Hippocampal formation (tissue), 2 donors: Measurements from ENCODE around the gene MSI2.
A peak's percentile ranks its signal among the peaks of the same experiment; 100 is the strongest.

Source experiments
- DNase-seq, 2 donors: peaks; one replicate each; lab custom pipeline; 2025; lab: John Stamatoyannopoulos, UW

Gene MSI2

DNA sequence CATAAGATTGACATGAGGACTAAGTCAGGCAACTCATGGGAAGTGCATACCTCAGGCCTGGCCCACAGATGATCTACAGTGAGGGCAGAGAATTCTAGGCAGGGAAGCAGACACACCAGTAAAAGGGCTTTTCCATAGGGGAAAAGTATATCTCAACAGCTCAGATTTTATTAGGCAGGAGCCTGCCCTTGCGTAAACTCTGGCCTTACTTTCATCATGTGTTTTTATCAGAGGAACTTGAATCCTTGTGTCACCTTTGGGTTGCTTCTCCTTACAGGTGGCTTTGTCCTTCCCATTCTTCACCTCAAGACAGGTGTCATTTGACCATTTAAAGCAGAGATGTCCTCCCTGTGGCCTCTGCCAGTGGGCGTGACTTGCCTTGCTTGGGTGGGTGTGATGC, 138.1 kb downstream of the MSI2 start:
- DNase-seq: no peak

DNA sequence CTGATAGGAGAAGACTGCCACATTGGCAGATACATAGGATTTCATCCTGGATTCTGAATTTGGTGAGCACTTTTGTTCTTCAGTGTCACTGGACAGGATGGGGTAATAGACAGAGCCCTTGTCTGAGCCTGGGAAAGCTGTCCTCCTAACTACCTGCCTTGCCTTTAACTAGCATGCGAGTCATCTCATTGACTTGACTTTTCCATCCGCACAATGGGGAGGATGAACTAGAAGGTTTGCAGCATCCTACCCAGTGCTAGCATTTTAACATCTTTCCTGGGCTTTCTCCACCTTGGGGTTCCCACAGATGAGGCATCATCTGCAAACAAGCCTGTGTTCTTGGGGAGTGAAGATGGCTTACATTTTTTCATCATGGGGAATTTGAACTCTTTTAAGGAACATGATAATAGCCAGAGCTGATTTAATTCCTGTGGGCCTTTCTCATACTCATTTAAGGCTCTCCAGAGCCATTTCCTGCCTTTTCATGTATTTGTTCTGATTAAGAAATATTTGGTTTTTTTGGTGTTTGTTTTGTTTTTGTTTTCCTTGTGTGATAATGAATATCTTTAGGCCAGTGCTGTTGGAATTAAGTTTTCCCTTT, 139.5 kb downstream of the MSI2 start:
- no peak for DNase-seq

- no peak for DNase-seq
These were observed 140.2 kb downstream of the MSI2 start for GRCh38 chr17:57396511-57396921.

DNA sequence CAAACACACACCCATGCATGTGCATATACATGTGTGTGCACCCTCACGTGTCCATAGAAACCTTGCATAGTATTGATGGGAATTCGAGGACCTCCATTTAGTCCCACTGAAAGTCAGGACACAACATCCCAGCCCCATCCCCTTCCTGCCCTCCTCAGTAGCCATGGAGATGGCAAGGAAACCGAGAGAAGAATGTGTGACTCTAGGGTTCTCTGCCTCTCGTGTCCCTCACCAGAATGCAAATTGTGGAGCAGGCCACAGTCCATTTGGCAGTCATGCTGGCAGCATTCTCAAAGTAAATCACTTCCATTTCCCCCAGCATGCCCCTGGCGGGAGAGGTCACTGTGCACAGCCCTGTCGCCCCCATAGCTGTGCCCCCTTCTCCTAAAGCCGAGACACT, 141.1 kb downstream of the MSI2 start:
- DNase-seq: peak in 1 of 2 donors; percentile 44

- no peak for DNase-seq
These were observed 143.4 kb downstream of the MSI2 start for GRCh38 chr17:57399690-57400089.

DNA sequence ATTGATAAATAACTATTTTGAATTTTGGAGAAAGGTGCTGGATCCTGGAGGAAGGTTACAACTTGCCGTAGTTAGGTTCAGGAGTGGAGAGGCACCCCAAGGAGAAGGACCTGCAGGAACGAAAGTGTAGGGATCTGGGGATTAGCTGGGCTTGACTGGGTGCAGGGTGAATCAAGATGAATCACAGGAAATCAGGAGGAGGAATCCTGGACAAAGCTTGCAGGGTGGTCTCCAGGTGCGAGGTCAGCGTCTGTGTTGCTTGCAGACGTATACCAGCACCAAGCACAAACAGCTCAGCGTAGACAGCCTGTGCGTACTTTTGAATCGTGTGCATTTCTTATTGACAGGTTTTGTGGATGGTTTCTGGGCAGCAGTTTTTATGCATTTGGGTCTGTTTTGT, 144.3 kb downstream of the MSI2 start:
- DNase-seq: no peak

GRCh38 chr17:57401556-57402488, 145.5 kb downstream of the MSI2 start:
- DNase-seq: no peak

- DNase-seq: no peak
These were observed 146.4 kb downstream of the MSI2 start for GRCh38 chr17:57402681-57403180.

DNA sequence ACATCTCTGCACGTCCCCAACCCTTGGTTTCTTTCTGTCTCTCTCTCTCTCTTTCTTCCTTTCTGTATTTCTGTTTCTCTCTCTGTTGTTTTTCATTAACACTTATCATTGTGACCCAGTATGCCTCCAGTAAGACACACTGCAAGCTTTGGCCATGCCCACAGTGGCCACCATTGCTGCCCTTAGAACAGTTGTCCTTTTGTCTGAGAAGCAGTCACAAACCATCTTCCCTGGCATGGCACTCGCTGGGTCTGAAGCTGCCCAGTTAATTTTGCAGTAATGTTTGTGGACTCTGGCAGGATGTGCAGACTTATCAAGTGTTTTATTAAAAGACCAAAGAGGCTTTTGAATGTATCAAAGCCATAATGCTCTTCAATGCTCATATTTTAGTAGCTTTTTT, 146.9 kb downstream of the MSI2 start:
- DNase-seq: peak; percentile 50 to 69

GRCh38 chr17:57404073-57404472, 147.8 kb downstream of the MSI2 start:
- no peak for DNase-seq

DNA sequence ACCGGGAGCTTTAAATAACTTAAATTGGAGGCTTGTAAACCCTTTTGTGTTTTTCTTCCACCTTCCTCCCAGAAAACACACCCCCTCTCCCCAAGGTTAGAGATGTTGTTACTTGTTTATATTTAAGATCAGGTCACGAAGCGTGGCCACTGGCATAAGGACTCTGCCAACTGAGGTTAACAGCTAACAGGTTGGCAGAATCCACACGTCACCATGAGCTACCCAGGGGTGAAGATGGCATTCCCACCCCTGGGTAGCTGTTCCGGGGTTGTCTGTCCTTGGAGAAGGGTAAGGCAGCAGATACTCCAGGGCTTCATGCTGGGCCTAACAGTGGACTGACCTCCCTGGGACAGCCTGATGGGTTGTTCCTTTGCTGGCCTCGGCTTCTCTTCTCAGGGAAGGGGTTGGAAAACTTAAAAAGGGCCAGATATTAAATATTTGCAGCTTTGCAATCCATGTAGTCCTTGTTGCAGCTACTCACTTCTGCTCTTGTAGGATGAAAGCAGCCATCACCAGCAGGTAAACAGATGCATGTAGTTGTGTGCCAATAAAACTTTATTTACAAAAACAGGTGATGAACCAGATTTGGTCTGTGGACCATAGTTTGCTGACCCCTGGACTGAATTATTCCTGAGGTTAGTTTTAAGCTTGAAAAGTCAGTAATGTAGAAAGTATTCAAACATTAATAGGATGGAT, 148.6 kb downstream of the MSI2 start:
- no peak for DNase-seq

GRCh38 chr17:57405491-57406072, 149.3 kb downstream of the MSI2 start:
- no peak for DNase-seq

DNA sequence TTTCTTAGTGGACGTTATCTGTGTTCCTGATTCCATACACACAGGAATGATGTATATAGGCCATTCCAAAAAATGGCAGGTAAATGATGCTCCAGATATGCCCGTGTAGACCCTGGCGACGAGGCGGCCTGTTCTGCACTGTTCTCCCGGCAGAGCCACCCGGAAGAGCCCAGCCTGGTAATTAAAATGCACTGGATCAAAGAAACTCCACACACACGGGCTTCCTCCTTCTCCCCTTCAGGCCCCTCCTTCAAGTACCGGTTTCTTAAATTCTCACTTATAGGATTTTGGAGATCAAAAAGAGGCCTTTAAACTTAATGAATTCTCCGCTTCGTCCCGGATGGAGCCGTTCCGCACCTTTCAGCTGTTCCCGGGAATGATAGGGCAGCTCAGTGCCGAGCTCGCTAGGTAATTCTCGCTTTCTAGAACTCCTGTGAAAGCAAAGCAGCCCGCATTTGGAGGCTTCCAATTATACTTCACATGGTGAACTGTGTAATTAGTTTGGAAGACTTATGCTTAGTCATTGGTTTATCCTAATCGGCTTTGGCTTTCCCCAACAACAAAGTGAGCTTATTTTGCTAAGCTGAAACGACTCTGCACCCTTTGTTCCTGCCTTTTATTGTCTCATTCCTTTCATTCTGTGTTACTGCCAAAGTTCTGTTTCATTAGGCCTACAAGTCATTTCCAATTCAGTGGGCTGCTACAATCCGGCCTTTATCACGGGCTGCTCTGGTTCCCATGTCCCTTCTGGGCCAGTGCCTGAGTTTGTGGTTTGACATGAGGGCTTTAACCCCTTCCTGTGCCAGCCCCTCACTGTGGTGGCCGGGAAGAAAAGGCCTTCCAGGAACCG, 150.0 kb downstream of the MSI2 start:
- DNase-seq: peak; percentile 51 to 84

DNA sequence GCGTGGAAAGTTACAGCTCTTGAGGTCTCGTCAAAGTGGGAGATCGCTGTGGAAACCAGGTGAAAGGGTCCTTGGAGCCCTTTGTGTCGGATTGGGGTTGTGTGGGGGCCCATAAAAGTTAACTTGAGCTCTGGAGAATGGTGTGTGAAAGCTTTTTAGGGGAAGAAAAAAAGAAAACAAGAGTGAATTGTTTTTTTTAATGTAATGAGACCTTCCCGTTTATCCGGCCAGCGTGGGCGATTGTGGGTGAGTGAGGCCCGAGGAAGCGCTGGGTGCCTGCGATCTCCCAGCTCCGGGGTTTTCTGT, 150.6 kb downstream of the MSI2 start:
- DNase-seq: no peak

DNA sequence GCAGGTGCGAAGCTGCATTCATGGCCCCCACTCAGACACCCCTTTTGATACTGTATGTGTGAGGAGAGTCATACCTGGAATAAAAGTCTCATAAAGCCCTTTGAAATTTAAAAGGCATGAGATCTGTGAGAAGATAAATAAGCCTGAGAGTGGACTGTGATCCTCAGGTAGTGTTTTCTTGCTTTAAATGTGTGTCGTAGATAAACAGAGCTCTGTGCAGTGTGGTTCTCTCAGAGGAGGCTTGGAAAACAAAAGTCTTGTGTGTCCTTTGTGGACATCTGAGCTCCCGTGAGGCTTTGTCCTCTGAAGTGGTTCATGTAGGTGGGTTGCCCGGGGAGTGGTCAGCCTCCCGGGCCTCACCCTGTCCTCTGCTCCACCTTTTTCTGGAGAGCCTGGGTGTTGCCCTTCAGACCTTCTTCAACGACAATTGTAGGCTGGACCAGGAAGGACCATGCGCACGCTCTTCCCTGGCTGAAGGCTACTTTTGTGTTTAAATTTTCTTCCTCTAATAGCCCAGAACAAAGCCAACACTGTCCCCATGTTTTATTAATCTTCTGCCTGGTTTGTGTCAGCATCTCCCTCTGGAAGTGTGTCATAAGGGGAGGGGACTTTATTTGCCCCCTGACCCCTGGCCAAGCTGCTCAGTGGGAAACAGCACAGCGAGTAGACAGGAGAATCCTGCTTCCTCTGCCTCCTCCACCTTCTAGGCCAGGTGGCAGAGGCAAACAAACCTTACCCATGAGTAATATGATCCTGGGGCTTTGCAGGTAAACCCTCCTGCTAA, 151.2 kb downstream of the MSI2 start:
- DNase-seq: no peak

GRCh38 chr17:57408071-57408811, 151.9 kb downstream of the MSI2 start:
- DNase-seq: peak in 1 of 2 donors; percentile 43

DNA sequence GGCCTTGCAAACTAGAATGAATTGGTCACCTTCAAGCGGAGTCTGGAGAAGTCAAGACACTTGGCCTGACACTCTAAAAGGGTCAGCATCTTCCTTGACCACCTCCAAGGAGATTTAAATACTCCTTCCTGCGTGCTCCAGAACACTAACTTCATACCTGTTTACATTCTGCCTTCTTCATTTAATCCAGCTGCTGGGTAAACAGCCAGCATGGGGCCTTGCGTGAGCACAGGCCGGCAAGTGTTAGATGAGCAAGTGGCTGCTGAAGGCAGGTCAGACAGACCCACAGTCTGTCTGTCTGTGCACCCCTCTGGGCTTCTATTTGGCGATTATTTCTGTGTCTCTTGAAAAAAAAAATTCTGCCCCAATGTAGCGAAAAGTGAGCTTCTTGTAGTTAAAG, 153.8 kb downstream of the MSI2 start:
- no peak for DNase-seq

- DNase-seq: no peak
These were observed 156.3 kb downstream of the MSI2 start for GRCh38 chr17:57412520-57413096.

- DNase-seq: no peak
These were observed 157.7 kb downstream of the MSI2 start for GRCh38 chr17:57413848-57414651.
